HCEC 1CT (cell line): ENCODE data around the gene EXOC6.

Source experiments
- DNase-seq: peaks from one replicate; pipeline ENCODE4 v3.0.0-alpha.2; 2017

The EXOC6 gene

DNA sequence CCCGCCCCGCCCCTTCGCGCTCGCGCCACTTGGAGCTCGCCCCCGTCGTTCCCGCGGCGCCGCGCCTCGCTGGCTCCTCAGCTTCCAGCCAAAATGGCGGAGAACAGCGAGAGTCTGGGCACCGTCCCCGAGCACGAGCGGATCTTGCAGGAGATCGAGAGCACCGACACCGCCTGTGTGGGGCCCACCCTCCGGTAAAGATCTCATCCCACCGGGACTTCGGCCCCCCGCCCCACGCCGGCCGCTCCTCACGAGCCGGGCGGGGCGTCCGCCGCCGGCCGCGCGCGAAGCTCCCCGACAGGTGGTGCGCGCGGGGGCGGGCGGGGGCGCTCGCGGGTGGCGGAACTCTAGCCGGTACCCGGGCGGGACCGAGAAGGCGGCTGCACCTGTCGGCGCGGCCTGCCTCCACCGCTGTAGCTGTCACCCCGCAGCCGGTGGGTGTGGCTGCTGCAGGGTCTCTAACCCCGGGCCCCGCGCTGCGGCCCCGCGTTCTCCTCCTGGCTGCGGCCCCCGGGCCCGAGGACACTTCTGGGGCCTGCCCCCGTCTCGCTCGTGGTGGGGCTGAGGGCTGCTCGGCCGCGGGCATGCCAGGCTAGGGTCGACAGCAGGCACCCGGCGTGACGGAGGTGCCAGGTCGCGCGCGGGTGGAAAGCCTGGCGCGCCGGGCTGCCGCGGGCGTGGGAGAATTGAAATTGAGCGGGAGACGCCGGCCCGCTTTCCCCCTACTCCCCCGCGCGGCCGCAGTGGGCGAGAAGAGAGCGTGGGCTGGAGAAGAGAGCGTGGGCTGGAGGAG is at the start of gene EXOC6:
Gene EXOC6 (plus strand): TSS at position 80 of the 793 bp plus-strand sequence. CDS start 14 bp downstream, at position 94.
- peak; percentile 78 for DNase-seq

DNA sequence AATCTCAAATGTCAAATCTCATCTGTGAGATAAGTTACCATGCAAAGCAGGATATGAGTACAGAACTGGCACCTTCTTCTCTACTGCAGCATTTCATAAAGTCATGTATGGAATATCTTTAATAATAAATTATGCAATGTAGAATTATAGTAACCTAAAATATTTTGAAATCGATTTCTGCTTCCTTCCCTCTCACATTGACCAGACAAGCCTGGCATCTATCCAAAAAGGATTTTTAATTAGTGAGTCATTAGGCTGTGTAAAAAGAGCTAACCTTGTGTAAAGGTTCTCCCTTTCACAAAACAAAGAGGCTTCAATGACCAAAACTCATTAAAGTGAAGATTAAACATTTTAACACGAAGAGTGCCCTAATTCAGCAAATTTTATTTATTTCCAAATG is 48.8 kb upstream of the EXOC6 start:
- DNase-seq, result peak; percentile 22

DNA sequence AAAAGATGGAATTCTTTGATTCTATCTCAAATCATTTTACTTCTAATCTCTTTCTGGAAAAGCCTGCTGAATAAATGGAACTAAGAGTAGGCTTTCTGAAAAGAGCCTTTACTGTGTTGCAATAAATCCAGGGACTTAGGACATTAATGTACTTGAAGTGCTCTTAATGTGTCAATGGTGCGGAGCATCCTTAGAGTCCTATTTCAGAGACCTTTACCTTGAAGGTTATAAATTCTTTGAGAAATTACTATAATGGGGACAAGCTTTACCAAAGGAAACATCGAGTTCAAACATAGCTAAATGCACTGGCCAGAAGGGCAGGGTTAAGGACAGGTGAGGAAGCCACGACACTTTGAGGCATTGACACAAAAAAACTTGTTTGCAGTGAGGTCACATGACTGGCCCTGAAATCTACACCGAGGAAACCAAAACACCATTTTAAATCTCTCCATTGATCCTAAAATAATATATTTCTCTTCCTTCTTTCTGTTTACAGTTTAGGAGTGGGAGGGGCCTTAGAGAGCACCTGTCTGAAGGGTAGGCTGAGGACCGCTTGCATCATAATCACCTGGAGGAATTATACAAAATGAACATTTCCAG is 48.1 kb upstream of the EXOC6 start:
- DNase-seq, result no peak

GRCh38 chr10:92801978-92802872 is 46.1 kb upstream of the EXOC6 start:
- DNase-seq, result no peak

DNA sequence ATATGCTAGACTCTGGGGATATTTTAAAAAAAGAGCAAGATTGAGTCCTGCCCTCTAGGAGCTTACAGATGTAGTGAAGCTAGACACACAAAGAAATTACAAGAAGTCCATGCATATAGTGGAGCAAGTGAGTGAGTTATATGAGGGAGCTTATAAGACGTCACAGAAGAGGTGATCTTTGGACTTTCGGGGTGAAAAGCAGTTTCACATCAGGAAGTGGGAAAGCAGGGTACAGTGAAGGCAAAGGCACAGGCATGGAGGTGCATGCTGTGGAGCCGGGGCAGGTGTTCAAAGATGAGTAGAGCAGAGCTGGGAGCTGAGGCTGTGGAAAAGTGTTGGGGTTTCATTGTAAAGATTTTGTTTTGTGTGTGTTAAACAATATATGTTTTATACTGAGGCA is 38.5 kb upstream of the EXOC6 start:
- DNase-seq, result no peak

DNA sequence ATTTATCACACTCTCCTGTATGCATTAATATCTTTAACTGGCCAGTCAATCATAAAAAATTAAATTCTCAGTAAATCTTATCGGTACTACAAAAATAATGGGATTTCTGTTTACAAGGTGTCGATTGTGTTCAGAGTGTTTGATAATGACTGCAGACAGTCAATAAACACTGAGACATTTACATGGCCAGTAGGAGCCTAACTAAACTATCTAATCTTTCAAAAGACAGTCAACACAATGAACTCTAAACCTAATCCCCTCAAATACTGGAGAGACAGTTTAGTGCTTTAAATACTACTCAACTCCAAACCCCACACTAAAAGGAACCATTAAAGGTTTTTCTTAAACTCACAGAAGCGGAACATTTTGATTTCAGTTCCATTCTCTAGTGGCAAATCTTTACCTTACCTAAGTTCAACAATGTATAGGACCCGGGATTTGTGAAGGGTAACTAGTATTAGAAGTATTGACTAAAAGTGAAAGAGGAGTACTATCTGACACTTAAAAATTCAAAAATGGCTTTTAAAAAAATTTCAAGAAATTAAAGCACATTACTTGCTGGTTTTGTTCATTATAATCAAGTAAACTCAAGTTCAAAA is 37.3 kb upstream of the EXOC6 start:
- DNase-seq, result no peak

DNA sequence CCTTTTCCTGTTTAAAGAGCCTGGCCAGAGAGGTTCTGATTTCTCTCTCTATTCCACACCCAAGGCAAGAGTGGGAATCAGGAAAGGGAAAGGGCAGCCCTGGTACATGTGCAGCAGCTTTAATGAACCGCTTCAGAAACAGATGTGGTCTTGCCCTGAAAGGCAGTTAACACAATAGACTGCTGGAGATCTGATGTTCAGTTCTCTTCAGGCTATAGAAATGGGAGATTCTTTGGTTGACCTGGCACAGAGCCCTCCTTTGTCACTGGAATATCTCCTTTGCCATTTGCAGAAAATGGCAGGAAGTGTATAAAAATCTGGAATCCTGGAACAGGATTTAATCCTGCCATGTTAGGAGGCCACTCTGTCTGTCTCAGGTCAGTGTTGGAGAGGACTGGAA is 36.3 kb upstream of the EXOC6 start:
- no peak for DNase-seq

DNA sequence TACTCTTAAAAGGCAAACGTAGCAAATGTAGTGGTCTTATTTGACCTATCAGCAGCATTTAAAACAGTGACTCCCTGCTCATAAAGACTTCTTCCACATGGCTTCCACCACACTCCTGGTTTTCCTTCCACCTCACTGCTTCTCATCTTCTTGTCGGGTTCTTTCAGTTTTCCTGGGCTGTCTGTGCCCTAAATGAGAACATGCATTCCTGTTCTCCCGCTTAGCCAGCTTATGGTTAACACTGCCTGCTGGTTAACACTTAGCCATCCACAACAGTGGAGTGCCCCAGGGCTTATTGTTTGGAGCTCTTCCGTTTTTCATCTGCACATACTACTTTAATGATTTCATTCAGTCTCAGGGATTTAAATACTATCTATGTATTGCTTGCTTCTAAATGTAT is 34.3 kb upstream of the EXOC6 start:
- no peak for DNase-seq

DNA sequence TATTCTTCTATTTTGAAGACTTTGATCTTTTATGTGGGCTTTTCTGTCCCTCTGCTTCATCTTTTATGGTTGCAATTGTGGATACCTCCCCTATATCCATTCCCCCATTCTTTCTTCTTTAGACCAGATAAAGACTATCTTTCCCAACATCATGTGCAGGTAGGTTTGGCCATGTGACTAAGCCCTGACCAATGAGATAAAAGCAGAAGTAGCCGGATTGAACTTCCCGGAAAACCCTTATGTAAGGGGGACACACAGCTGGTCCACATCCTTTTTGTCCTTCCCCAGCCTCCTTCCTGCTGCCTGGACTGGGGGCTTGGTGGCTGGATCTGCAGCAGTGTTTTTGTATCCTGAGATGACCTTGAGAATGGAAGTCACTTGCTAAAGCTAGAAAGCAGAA is 33.5 kb upstream of the EXOC6 start:
- no peak for DNase-seq

- peak; percentile 72 for DNase-seq
These were observed 32.2 kb upstream of the EXOC6 start for GRCh38 chr10:92816091-92816531.

- DNase-seq, result peak; percentile 90
These were observed 26.2 kb upstream of the EXOC6 start for GRCh38 chr10:92822060-92822634.

- DNase-seq, result no peak
These were observed 25.4 kb upstream of the EXOC6 start for GRCh38 chr10:92822964-92823363.

DNA sequence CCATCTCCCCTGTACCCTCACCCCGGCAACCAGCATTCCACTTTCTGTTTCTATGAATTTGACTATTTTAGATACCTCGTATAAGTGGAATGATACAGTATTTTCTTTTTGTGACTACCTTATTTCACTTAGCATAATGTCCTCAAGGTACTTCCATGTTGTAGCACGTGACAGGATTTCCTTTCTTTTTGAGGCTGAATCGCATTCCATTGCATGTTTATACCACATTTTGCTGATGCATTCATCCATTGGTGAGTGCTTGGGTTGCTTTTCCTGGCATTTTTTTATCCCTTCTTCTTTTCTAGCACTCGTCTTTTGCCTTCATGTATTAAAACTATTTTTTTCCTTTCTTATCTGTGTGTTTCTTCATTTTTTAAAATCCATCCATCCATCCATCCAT is 22.3 kb upstream of the EXOC6 start:
- DNase-seq, result no peak

DNA sequence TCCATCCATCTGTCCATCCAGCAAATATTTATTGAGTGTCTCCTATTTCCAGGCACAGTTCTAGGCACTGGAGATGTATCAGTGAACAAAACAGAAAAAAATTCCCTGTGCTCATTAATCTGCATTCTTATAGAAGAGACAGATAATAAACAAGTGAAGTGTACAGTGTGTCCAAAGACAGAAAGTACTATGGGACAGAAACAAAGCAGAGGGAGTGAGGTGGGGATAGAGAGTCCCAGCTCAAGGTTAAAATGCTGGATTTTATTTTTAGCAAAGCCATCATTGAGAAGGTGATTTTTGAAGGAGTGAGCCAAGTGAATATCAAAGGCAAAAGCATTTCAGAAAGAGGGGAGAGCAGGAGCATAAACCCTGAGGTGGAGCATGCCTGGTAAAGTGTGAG is 21.8 kb upstream of the EXOC6 start:
- no peak for DNase-seq

GRCh38 chr10:92829042-92829785 is 19.1 kb upstream of the EXOC6 start:
- no peak for DNase-seq

GRCh38 chr10:92829786-92830377 is 18.4 kb upstream of the EXOC6 start:
- DNase-seq, result no peak

DNA sequence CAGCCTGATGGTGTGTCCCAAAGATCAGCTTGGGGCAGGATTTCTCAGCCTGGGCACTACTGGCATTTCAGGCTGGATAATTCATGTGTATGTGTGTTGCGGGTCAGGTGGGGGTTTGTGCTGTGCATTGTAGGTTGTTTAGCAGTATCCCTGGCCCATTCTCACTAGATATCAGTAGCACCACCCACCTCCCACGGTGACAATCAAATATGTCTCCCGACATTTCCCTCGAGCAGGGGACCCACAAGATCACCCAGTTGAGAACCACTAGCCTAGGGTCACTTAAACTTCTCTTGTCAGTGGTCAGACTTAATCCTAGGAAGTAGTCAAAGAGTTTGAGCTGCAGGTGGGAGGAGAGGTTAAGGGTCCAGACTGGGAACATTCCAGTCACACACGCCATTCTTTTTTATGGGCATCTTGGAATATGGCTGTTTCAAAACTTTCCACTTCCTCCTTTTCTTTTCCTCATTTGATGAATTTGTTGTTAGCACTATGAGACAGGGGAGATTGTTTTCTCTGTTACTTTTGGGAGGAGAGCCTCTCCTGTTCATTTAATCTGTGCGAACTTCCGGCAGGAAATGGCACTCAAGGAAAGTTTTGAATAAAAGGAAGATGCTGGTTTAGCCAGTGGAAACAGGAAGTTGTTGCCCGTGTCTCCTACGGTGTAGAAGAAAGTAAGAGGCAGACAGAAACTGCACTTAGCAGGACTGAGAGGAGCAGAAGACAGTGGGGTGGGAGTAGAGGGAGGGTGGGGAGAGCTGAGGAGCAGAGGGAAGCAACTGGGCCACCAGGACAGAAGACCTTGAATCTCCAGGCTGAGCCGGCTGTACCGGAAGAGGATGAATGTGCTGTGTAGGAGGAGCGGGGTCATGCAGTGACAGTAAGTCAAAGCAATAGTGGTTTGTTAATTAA is 17.6 kb upstream of the EXOC6 start:
- no peak for DNase-seq

- DNase-seq, result no peak
These were observed 16.2 kb upstream of the EXOC6 start for GRCh38 chr10:92832121-92832520.

GRCh38 chr10:92832998-92833650 is 15.2 kb upstream of the EXOC6 start:
- DNase-seq, result no peak

- no peak for DNase-seq
These were observed 14.0 kb upstream of the EXOC6 start for GRCh38 chr10:92834331-92834730.
